GM18909 (cell line): ENCODE measurements around the gene LRRC72.
"Not testable (repeated sequence)": the region's sequence is repeated elsewhere in the genome, so short reads cannot be mapped to it uniquely, and the experiment has no call there.

Experiments
- ATAC-seq: cut with Tn5 transposase; IDR thresholded peaks from one replicate; pipeline ENCODE4 v1.9.1; 2021; ENCODE audit warnings: mild to moderate bottlenecking; ENCODE audit not compliant: unreplicated experiment, poor library complexity

The LRRC72 gene

DNA sequence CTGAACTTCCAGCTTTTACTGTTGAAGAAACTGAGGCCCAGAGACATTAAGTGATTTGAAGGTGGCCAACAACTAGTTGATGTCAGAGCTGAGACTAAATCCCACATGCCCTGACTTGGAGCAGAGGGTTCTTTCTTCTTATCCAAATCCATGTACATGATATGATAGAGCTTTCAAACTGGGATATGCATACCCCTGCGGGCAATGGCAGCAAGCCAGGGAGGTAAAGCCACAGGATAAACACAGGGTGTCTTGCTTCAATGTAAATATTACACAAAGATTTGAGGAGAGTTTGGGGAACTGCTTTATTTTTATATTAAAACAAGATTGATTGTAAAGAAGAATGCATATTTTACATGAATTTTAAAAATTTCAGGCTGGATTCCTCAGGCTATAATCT, 2.3 kb upstream of the LRRC72 start:
- no peak for ATAC-seq

DNA sequence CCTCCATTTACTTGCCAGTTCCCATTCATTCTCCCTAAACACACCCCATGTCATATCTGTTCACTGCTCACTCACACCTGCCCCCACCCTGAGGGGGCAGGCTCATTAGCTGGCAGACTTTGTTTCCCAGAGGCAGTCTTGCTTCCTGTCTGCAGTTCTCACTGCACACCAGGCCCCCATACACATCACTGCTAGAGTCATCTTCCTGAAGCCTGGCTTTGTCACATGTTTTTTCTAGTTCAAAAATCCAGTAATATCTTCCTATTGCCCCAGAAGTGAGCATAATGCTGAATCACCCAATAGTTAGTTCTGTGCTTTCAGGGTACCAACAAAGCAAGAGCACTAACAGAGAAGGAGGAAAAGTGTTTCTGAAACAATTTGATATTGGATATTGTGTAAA, 1.9 kb downstream of the LRRC72 start:
- ATAC-seq = no peak

DNA sequence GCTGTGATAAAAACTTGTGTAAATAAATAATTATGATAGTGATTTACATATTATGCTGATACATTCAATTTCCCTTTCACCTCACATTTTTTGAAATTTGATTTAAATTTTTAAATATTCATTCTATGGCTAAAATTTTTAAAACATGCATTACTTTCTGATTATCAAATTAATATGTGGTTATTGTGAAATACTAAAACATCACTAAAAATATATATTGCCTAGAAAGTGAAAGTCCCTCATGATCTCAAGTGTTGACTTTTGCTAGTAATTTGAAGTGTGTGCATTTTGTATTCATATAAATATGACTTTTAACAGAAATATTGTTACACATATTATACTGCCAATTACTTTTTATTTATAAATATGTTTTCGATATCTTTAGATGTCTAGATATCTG, 3.1 kb downstream of the LRRC72 start:
- no peak for ATAC-seq

GRCh38 chr7:16531707-16532106, 5.1 kb downstream of the LRRC72 start:
- ATAC-seq = no peak

- no peak for ATAC-seq
These were observed 5.6 kb downstream of the LRRC72 start for GRCh38 chr7:16532272-16532671.

GRCh38 chr7:16535500-16535899, 8.9 kb downstream of the LRRC72 start:
- ATAC-seq = no peak

DNA sequence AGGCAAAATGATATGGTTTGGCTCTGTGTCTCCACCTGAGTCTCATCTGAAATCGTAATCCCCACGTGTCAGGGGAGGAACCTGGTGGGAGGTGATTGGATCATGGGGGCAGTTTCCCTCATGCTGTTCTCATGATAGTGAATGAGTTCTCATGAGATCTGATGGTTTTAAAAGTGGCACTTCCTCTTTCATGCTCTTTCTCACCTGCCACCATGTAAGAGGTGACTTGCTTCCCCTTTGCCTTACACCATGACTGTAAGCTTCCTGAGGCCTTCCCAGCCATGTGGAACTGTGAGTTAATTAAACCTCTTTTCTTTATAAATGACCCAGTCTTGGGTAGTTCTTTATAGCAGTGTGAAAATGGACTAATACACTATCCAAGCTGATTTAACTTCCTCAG, 13.9 kb downstream of the LRRC72 start:
- not testable (repeated sequence) for ATAC-seq

GRCh38 chr7:16542401-16542800, 15.8 kb downstream of the LRRC72 start:
- ATAC-seq = no peak

DNA sequence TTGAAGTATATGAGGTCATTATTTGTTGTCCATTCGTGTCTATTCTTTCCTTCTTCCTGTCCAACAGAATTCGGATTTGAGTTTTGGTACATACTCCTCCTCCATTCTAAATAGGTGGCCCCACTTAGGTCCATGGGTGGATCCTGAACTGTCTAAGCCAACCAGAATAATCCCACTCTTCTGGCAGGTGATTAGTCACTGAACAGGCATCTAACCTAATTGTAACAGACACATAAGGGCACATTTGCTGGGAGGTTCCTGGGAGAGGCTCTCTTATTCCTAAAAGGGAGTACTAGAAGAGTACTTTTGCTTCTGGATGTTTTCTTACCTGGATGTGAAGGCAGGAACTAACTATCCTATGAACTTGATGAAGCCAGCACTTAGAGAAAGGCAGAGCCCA, 16.8 kb downstream of the LRRC72 start:
- no peak for ATAC-seq

DNA sequence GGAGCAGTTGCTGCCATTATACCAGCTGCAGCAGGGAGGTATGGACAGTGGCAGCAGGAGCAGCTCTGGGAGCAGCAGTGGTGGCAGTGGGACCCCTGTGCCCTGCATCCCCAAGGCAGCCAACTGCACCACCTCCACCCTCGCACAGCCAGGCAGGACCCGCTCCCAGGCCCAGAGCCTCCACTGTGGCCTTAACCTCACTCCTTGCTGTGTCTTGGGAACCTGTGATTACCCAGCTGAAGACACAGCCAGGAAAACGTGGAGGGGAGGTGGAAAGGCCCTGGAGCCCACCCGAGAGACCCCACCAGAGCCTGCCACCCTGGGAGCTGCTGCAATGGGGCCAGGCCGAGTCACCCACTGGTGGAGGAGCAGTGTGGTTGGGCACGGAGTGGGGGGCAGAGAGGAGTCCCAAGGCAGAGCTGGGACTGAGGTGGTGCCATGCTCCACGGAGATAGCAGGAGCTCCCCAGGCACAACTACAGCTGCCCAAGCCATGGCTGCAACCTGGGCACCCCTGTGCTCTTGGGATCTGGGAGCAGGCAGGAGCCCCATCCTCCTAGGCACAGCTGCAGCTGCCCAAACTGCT, 20.4 kb downstream of the LRRC72 start:
- no peak for ATAC-seq

DNA sequence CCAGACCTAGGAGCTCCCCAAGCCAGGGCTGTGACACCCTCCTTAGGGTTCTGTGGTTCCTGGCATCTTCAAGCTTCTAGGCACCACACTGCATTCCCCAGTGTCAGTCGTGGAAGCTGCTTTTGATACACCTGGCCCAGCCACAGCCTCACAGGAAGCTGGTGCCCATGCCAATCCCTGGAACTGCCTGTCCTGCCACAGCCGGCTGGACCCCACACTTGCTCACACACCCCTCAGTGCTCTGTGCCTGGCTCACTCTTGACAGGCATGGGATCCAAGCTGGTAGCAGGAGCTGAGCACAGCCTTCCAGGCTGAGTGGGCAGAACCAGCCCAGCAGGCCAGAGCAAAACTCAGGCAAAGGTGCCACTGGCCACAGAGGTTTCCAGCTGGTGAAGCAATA, 21.8 kb downstream of the LRRC72 start:
- ATAC-seq = no peak

DNA sequence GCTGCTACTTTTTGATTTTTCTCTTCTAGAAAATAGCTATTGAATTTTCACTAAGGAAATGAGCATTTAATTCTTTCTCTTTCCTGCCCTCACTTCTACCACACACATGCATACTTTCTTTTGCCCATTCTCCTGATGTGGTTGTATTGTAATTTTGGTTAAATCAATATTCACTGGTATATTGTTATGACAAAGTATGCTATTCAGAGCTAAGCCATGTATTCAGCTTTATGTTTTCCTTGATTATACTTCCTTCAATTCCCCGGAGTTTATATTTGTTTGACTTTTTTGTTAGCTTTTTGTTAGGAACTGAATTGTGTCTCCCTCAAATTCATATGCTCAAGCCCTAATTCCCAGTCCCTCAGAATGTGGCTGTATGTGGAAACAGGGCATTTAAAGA, 24.0 kb downstream of the LRRC72 start:
- ATAC-seq = no peak

- ATAC-seq = no peak
These were observed 28.1 kb downstream of the LRRC72 start for GRCh38 chr7:16554518-16555236.

GRCh38 chr7:16556359-16556758, 29.7 kb downstream of the LRRC72 start:
- ATAC-seq = no peak

GRCh38 chr7:16558761-16559302, 32.2 kb downstream of the LRRC72 start:
- ATAC-seq = no peak

DNA sequence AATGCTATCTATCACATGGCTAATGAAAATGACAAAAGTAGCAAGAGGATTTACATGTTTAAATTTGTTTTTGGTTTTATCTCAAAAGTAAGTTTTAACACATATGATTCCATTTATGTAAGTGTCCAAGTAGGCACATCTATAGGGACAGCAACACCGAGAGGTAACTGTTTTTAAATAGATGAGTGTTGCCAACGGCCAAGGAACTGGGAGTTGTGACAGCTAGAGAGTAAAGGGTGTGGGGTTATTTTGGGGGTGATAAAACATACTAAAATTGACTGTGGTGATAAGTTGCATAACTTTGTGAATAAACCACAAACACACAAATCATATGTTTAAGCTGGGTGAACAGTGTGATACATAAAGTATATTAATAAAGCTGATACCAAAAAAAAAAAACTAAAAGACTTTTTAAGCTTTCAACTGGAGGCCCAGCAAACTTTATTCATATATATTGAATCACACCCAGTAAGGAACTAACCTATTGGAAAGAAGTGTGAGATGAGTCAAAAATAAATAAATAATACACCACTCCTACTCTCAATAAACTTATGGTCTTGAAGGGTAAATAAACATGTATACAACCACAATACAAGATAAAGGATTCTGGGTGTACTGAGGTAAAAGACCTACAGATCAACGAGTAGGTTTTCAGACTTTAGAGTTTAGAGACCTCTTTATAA, 33.0 kb downstream of the LRRC72 start:
- no peak for ATAC-seq

DNA sequence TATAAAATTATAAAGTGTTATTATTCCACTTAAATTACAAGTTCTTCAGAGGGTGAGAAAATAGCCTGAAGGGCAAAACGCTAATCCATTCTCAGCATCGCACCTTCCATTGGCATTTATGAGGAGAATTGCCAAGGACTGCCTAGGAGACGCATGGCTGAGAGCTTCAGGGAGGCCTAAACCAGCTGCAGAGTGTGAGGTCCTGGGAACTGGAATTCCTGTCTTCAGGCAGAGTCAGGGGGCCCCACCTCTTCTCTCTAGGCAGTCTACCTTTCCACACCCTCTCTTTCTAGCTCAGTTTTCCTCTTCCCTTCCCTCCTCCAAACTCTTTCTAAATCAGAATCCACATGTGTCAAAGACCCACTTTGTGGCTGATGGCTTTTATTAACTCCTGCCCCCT, 35.3 kb downstream of the LRRC72 start:
- no peak for ATAC-seq

- ATAC-seq = no peak
These were observed 36.0 kb downstream of the LRRC72 start for GRCh38 chr7:16562456-16563220.

- ATAC-seq = peak; percentile 91
These were observed 36.8 kb downstream of the LRRC72 start for GRCh38 chr7:16563281-16564022.

DNA sequence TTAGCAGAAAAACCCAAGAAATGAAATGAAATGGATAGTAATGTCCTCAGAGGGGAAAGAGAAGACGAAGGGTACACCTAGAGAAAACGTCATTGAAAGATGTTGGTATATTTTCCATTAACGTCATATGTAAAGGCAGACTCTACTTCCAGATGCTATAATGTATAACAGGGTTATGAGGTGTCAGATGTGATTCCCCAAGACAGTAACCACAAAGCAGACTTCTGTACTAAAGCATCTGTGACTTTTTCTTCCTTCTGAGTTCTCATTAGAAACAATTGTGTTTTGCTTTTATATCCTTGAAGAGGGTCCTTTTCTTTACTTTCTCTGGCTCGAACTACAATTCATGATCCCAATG, 37.4 kb downstream of the LRRC72 start:
- peak; percentile 33 for ATAC-seq
